Ishikawa (cell line): ENCODE results near the gene TBC1D17.

Experiments
- CEBPB ChIP-seq: IDR thresholded peaks from 2 replicates; pipeline ENCODE4 v1.6.1; 2012
- CREB1 ChIP-seq: IDR thresholded peaks from 2 replicates; pipeline ENCODE4 v1.6.1; 2012; ENCODE audit warnings: low read depth
- EGR1 ChIP-seq: IDR thresholded peaks from 2 replicates; pipeline ENCODE4 v1.6.1; 2012
- EP300 ChIP-seq: IDR thresholded peaks from 2 replicates; pipeline ENCODE4 v1.6.1; 2012; ENCODE audit warnings: borderline replicate concordance
- FOXM1 ChIP-seq: IDR thresholded peaks from 2 replicates; pipeline ENCODE4 v1.6.1; 2012; ENCODE audit warnings: low read depth, borderline replicate concordance
- MAX ChIP-seq: IDR thresholded peaks from 2 replicates; pipeline ENCODE4 v1.6.1; 2012
- NFIC ChIP-seq: IDR thresholded peaks from 2 replicates; pipeline ENCODE4 v1.6.1; 2012
- RAD21 ChIP-seq: IDR thresholded peaks from 2 replicates; pipeline ENCODE4 v1.6.1; 2012; ENCODE audit warnings: low read depth
- REST ChIP-seq: IDR thresholded peaks from 2 replicates; pipeline ENCODE4 v1.6.1; 2012; ENCODE audit warnings: low read depth, mild to moderate bottlenecking
- TAF1 ChIP-seq: IDR thresholded peaks from 2 replicates; pipeline ENCODE4 v1.6.1; 2012; ENCODE audit warnings: low read depth, mild to moderate bottlenecking
- TCF12 ChIP-seq: IDR thresholded peaks from 2 replicates; pipeline ENCODE4 v1.6.1; 2012; ENCODE audit warnings: low read depth
- TEAD4 ChIP-seq: IDR thresholded peaks from 2 replicates; pipeline ENCODE4 v1.6.1; 2012
- USF1 ChIP-seq: IDR thresholded peaks from 2 replicates; pipeline ENCODE4 v1.6.1; 2012
- YY1 ChIP-seq: IDR thresholded peaks from 2 replicates; pipeline ENCODE4 v1.6.1; 2012; ENCODE audit warnings: low read depth
- ZBTB7A ChIP-seq: IDR thresholded peaks from 2 replicates; pipeline ENCODE4 v1.6.1; 2012; ENCODE audit warnings: low read depth

The TBC1D17 gene

GRCh38 chr19:49894011-49894664 lies 16.6 kb downstream of the TBC1D17 start:
- TF ChIP-seq CEBPB (no peak), EP300 (no peak), FOXM1 (no peak)

- TF ChIP-seq ZBTB7A (no peak), TAF1 (no peak), TCF12 (no peak), CEBPB (no peak), FOXM1 (no peak), TEAD4 (no peak), NFIC (no peak), USF1 (no peak), YY1 (no peak), REST (no peak), MAX (no peak)
These were observed 17.5 kb downstream of the TBC1D17 start for GRCh38 chr19:49894879-49895565.

- TF ChIP-seq TCF12 (no peak), CEBPB (no peak), EGR1 (no peak), MAX (no peak), YY1 (no peak), NFIC (no peak), ZBTB7A (no peak), EP300 (no peak), TAF1 (no peak), REST (no peak)
These were observed 18.2 kb downstream of the TBC1D17 start for GRCh38 chr19:49895566-49896297.

GRCh38 chr19:49896863-49897621 lies 19.5 kb downstream of the TBC1D17 start, which contains the start of gene IL4I1:
TSS of gene IL4I1 (minus strand) at chr19:49896887. CDS start at chr19:49896160, 727 bp downstream.
- no peak for TF ChIP-seq EGR1
- TF ChIP-seq RAD21 = no peak
- no peak for TF ChIP-seq NFIC
- no peak for TF ChIP-seq TAF1
- no peak for TF ChIP-seq TEAD4
- TF ChIP-seq MAX = no peak
- TF ChIP-seq FOXM1 = no peak
- TF ChIP-seq EP300 = no peak
- TF ChIP-seq YY1 = no peak
- no peak for TF ChIP-seq ZBTB7A
- TF ChIP-seq CREB1 = no peak
- TF ChIP-seq REST = no peak
- TF ChIP-seq TCF12 = no peak
- TF ChIP-seq CEBPB = no peak
- no peak for TF ChIP-seq USF1
